WI38 (cell line): ENCODE results near the gene SHISA2.
"Not testable (repeated sequence)": the region's sequence is repeated elsewhere in the genome, so short reads cannot be mapped to it uniquely, and the experiment has no call there.

ENCODE experiments used
- H3K4me3 ChIP-seq: 2 replicates; pipeline ENCODE4 v1.5.1; 2011; ENCODE audit warnings: low read depth, mild to moderate bottlenecking, control low read depth, low read length
- TF ChIP-seq, protein P1 (sequence below): IDR thresholded peaks from 2 replicates; pipeline ENCODE4 v1.5.1; 2012; ENCODE audit warnings: low read depth, mild to moderate bottlenecking, control low read depth, low read length

SHISA2 gene

DNA sequence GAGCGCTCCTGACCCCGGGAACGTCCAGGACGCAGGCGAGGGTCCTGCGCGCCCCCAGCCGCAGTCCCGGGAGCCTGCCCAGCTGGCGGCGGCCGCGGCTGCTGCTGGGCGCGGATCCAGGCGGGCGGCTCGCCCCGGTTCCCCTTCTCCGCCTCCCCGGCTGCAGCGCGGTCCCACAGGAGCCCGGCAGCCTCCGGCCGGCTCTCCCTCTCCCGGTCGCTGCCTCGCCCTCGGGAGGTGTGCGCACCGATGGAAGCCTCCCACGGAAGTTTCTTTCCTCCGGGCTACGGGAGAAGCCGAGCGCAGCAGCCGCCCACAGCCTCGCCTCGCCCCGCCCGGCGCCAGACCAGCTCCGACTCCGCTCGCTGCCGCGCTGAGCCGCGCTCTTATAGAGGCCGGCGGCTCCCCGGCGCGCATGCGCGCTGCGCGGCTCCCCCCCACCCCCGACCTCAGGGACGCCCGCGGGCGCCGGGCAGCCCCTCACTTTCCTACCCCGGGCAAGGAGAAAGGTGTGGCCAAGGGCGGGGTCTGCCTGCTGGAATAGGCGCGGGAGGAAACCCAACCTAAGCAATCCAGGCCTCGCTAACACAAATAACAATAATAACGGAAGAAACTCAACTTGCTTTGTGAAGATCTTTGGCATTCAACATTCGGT, at the start of gene SHISA2:
SHISA2 (minus strand) TSS at position 360 of the 655 bp plus-strand sequence. CDS start 1,041 bp downstream, outside the sequence.
- peak within 1 kb of the TSS; percentile 33 for H3K4me3 ChIP-seq

DNA sequence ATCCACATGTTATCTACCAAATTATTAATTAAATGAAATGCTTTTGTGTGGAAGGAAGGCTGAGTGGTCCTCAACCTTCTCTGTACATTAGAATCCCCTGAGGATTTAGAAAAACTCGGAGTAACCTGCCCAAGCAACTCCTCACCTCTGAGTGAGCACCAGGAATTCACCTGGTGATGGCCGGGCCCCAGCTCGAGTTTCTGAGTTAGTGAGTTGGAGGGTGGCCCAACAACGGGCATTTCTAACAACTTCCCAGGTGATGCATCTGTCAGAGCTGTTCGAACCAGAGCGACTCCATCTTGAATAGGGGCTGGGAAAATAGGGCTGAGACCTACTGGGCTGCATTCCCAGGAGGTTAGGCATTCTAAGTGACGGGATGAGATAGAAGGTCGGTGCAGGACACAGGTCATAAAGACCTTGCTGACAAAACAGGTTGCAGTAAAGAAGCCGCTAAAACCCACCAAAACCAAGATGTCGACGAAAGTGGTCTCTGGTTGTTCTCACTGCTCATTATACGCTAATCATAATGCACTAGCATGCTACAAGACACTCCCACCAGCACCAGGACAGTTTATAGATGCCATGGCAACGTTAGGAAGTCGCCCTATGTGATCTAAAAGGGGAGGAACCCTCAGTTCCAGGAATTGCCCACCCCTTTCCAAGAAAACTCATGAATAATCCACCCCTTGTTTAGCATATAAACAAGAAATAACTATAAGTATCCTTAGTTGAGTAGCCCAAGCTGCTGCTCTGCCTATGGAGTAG, 44.2 kb upstream of the SHISA2 start:
- H3K4me3 ChIP-seq, result no peak overlapping the region
- TF ChIP-seq, protein P1, sequence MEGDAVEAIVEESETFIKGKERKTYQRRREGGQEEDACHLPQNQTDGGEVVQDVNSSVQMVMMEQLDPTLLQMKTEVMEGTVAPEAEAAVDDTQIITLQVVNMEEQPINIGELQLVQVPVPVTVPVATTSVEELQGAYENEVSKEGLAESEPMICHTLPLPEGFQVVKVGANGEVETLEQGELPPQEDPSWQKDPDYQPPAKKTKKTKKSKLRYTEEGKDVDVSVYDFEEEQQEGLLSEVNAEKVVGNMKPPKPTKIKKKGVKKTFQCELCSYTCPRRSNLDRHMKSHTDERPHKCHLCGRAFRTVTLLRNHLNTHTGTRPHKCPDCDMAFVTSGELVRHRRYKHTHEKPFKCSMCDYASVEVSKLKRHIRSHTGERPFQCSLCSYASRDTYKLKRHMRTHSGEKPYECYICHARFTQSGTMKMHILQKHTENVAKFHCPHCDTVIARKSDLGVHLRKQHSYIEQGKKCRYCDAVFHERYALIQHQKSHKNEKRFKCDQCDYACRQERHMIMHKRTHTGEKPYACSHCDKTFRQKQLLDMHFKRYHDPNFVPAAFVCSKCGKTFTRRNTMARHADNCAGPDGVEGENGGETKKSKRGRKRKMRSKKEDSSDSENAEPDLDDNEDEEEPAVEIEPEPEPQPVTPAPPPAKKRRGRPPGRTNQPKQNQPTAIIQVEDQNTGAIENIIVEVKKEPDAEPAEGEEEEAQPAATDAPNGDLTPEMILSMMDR, result no peak

More for the DNA sequence above, at the start of gene SHISA2:
- TF ChIP-seq, protein P1, result no peak

DNA sequence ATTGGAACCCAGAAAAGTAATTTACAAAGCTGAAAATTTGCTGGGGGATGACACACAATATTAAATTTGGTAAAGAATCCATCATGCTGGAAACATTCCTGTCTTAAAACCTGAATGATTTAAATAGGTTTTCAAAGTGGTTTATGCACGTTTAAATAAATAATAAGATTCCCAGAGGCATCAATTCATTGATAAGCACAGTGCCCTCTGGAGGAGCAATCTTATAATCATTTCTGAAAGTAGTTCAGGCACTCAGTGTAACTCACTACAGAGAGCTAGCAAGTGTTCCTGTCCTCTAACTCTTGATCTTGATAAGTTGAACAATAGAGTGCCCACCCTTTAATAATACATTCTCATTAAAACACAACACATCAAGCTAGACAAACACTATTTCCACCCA, 43.5 kb upstream of the SHISA2 start:
- TF ChIP-seq, protein P1, result no peak
- H3K4me3 ChIP-seq, result no peak overlapping the region

DNA sequence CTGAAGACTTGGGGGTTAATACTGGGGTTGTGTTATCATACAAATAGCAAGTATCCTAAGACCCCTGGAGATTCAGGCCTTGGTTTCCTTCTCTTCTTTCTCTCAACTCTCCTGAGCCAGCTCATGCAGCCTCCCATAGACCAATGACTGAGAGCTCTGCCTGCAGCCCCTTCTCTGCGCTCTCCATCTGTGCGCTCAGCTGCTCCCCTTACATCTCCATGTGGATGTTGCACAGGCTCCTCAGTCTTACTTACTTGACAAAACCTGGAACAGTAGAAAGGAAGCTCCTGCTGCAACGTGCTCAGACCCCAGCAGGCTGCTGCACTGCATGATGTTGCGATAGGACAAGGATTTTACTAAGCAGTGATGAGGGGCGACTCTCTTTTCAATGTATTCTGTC, 25.0 kb upstream of the SHISA2 start:
- H3K4me3 ChIP-seq, result not testable (repeated sequence)

DNA sequence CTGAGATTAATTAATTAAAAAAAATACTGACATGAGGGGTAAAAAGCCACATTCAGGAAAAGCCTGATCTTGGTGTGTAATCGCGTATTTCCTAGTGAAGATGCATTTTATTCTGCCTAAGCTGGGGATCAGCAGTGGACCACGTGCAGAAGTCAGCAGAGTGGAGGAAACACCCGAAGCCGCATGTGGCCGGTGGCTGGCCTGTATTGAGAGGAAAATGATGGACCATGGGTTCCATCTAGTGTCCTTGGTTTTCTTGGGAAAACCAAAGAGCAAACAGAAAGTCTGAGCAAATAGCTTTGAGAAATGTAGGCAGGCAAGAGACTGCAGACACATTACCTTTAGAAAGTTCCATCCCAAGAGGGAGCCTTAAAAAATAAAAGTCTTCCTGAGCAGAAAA, 23.7 kb upstream of the SHISA2 start:
- no peak overlapping the region for H3K4me3 ChIP-seq
- TF ChIP-seq, protein P1, result no peak

DNA sequence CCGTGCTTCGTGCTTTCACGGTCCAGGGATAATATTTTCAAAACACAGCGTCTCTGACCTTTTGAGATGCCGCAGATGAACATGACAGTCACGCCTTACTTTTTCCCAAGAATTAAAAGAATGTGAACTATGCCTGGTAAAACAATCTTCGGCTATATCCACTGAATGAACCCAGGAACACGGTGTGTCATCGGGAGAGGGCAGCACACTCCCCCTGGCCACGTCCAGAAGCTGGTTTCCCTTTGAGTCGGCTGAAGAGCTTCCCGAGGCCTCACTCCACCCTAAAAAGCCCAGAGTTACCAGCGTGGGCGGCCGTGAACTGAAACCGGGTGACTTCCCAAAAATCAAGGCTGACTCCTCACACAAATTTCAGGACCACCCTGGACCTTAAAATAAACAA, 22.9 kb upstream of the SHISA2 start:
- TF ChIP-seq, protein P1, result no peak
- H3K4me3 ChIP-seq, result no peak overlapping the region

DNA sequence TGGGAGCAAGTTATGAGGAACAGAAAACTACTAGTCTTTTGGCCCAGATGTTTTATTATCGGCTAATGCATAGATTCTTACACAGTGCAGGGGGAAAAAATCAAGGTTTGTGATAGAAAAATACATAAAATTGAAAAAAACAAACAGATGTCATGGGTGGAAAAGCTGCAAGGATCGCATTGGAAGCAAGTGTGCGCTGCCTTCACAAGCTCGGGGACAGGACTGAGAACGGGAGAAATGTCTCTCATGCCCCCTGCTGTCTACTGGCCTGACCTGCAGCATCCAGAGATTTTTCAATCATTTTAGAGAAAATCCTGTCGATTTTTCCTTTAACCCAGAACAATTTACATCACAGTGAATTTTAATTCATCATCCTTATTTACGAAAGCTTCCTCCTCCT, 20.5 kb upstream of the SHISA2 start:
- not testable (repeated sequence) for H3K4me3 ChIP-seq

DNA sequence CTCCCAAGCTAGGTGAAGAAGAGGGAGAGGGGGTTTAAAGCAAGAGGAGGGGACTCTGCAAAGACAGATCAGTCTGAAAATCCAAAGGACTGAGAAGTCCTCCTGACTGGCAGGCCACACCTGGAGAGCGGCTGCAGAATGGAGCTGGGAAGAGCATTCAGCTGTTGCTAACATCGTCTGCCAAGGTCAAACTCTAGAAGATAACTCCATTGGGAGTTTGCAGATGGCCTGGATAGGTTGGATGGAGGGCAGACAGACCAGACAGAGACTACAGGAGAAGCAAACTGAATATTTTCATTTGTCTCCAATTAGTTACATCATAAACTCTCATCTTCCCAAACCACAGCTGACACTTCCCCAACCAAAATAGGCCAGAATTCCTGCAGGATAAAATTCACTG, 19.9 kb upstream of the SHISA2 start:
- TF ChIP-seq, protein P1, result no peak
- no peak overlapping the region for H3K4me3 ChIP-seq

DNA sequence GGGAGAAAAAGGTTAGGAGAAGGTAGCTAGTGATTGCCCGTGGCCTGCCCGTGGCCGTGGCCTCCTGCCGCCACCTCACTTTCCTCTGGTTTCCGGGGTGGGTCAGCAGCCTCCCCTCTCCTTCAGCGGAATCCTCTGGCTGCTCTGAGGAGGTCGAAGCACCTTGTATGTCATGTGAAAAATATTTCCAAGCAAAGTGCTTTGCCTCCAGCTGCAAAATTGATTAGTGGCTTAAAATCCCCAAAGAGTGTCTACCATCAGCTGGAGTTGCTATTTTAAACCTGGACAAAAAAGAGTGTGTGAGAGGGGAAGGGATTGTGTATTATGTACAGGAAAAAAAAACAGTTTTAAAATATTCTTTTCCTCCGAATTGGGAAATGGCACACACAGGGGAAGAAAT, 17.8 kb upstream of the SHISA2 start:
- H3K4me3 ChIP-seq, result not testable (repeated sequence)

DNA sequence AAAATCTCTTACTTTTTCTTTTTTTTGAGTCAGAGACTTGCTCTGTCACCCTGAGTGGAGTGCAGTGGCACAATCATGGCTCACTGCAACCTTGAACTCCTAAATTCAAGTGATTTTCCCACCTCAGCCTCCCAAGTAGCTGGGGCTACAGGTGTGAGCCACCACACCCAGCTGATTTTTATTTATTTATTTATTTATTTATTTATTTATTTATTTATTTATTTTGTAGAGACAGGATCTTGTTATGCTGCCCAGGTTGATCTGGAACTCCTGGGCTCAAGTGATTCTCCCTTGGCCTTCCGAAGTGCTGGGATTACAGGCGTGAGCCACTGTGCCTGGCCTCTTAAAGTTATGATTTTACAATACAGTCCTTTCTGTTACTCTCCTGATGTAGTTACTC, 16.6 kb upstream of the SHISA2 start:
- not testable (repeated sequence) for H3K4me3 ChIP-seq
